T-helper 1 cell treated with Interleukin-12 subunit alpha and Interleukin-12 subunit beta and Interleukin-4 antibody, amounts not matched to agents 30 ng/mL and 1 ng/mL, for 36 hours (primary cell): ENCODE data around the gene TOP3A. TPM values are rescaled to one million over a fixed set of nuclear protein-coding genes. Genes with fewer than 3 reads are reported as not detected.
"Not testable (repeated sequence)": the region's sequence is repeated elsewhere in the genome, so short reads cannot be mapped to it uniquely, and the experiment has no call there.

Experiments
- intact Hi-C: fragments of 100-400 bp; cut with micrococcal nuclease; formaldehyde crosslinking; loops from one replicate; pipeline ENCODE4 v1.15.1; 2024
- total RNA-seq: library from RNA; stranded (reverse); gene quantifications from 2 replicates; pipeline ENCODE4 v1.2.3, GENCODE V29; 2022

The TOP3A gene
- 72.0 and 73.0 TPM in 2 replicates for total RNA-seq

DNA sequence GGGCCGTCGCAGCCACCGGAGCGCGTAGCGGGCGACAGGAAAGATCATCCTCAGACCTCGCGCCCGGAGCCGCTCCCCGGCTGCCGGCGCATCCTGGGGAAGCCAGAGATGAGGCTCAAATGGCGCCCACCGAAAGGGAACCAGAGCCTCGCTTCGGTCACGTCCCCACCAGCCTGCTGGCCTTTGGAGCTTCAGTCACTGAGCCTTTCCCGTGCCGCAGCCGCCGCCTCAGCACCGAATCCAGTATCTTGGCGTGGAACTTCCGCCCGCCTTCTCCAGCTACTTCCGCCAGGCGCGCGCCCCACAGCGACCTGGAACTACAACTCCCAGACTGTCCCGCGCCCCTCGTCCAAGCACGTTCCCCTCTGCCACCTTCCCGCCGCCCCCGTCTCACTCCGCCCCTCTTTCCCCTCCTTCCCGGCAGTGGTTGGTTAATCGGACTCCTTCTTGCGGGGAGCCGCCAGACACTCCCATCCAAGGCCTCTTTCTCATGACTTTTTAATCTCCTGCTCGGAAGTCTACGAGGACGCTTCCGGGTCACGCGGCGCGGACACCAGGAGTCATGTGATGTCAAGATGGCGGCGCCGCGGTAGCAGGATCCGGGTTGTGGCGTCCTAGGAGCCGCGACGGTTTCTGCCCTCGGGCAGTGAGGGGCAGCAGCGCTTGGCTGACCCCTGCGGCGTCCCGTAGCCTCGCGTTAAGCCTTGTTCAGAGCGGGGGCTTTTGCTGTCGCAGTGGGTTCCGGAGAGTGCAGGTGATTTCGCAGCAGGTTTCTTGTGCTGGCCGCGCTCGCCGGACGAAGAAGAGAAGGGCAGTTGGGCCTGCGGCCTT, at the start of gene TOP3A, which contains the start of gene SMCR8:
Gene TOP3A (minus strand): TSS at position 264 of the 831 bp plus-strand sequence. CDS start 216 bp downstream, at position 48.
Gene SMCR8 (plus strand): TSS at position 563 of the 831 bp plus-strand sequence. CDS start 497 bp downstream, outside the sequence.
- intact Hi-C loops = loop anchor here (1.0 to 2.0 kb wide), 7 partner anchors 48 to 276 kb away; partner anchors contain the start of genes ALKBH5, ATPAF2, DRG2 and GID4

GRCh38 chr17:18364166-18364565, 49.4 kb upstream of the TOP3A start:
- intact Hi-C loops = loop anchor here (5.0 kb wide), 1 partner anchor 48 kb away; no protein-coding TSS in a partner anchor

DNA sequence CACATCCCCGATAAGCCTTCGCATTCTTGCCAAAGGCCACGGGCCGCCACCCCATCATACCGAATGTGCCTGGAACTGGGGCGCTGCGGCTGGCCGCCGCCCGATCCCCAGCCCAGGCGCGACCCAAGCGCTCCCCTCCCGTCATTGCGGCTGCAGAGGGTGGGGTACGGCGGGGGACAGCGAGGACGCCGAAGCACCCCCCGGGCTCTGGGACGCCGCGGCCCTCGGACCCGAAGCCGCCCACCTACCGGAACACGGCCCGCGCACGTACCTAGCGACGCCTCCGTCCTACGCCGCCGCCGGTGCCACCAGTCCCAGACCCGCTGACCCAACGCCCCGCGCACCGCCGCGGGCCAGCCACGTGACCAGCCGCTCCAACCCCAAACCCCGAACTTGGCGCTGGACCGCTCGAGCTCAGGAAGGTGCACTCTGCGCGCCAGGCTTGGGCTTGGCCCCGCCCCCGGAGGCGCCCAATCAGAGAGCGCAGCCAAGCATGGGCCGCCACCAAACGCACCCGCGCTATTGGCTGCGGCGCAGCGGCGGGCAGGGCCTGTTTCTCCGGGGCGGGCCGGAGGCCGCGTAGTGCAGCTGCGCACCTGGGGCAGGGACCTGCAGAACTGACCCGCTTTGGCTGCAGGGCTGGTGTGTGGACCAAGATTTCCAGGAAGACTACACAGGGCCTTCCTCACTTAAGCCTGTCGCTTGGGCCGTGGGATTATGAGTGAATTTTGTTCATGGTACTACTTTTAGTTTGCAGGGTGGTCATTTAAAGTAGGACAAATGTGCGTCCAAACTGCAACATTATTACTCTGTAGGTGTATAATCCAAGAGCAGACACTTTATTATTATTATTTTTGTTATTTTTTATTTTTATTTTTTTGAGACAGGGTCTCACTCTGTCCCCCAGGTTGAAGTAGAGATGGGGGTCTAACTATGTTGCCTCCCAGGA, 48.6 kb upstream of the TOP3A start, which contains the start of gene SHMT1:
Gene SHMT1 (minus strand): TSS at position 450 of the 949 bp plus-strand sequence. CDS start 7,569 bp downstream, outside the sequence.
- intact Hi-C loops = loop anchor here (2.0 to 5.0 kb wide), 6 partner anchors 49 to 493 kb away; partner anchors contain the start of genes ALKBH5, LLGL1, MIEF2 and SMCR8

DNA sequence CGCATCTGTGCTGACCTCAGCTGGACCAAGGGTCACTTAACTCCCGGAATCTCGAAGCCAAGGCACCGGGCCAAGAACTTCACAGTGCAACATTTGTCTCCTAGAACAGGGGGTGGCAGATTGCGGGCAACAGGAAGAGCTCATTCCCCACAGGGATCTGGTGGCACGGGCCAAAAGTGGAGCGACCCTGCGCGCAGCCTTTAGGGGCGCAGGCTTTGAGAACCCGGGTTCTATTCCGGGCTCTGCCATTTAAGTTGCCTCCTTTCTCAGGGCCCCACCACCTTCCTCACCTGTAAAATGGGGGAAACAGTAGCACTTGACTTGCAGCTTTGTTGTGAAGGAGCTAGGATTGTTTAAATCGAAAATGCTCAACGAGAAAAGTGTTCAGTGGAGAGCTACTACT, 47.9 kb upstream of the TOP3A start:
- intact Hi-C loops = loop anchor here (2.0 to 5.0 kb wide), 6 partner anchors 48 to 494 kb away; partner anchors contain the start of genes ALKBH5, LLGL1, MIEF2 and SMCR8

- intact Hi-C loops = loop anchor here (2.0 to 5.0 kb wide), 6 partner anchors 47 to 495 kb away; partner anchors contain the start of genes ALKBH5, LLGL1, MIEF2 and SMCR8
Observed at GRCh38 chr17:18361837-18362697, 47.3 kb upstream of the TOP3A start.

DNA sequence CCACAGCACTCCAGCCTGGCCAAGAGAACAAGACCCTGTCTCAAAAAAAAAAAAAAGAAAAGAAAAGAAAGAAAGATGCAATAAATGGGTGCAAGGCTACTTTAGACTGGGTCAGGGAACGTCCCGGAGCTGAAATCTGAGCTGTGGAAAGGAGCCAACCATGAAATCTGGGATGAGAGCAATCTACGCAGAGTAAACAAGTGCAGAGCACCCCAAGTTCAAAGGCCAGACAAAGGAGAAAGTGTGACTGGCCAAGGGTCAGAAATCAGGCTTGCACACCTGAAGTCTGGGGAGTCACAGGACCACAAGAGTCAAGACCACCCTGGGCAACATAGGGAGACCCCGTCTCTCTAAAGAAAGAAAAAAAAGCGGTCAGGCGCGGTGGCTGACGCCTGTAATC, 45.7 kb upstream of the TOP3A start:
- intact Hi-C loops = loop anchor here (5.0 kb wide), 1 partner anchor 52 kb away; no protein-coding TSS in a partner anchor

- intact Hi-C loops = no loop called here
Observed at GRCh38 chr17:18356624-18357023, 41.8 kb upstream of the TOP3A start.

- intact Hi-C loops = no loop called here
Observed at GRCh38 chr17:18353541-18353940, 38.7 kb upstream of the TOP3A start.

- intact Hi-C loops = loop anchor here (10.0 kb wide), 1 partner anchor 59 kb away; no protein-coding TSS in a partner anchor
Observed at GRCh38 chr17:18344021-18344420, 29.2 kb upstream of the TOP3A start.

DNA sequence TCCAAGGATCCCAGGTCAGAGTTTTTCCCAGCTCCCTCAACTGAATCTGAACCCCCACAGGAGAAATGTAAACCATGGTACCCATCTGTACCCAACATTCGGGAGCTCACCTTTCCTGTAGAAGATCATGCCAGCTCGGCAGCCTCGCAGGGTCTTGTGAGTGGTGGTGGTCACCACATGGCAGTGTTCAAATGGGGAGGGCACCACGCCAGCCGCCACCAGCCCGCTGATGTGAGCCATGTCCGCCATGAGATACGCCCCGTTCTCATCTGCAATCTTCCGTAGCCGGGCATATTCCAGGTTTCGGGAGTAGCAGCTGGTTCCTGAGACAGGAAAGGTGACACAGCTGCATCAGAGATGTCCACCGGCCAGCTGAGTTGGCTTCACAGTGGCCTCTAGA, 25.1 kb upstream of the TOP3A start:
- intact Hi-C loops = loop anchor here (10.0 kb wide), 1 partner anchor 55 kb away; no protein-coding TSS in a partner anchor

GRCh38 chr17:18338158-18338557, 23.4 kb upstream of the TOP3A start:
- intact Hi-C loops = not testable (repeated sequence)

- intact Hi-C loops = no loop called here
Observed at GRCh38 chr17:18332909-18333489, 18.2 kb upstream of the TOP3A start.

DNA sequence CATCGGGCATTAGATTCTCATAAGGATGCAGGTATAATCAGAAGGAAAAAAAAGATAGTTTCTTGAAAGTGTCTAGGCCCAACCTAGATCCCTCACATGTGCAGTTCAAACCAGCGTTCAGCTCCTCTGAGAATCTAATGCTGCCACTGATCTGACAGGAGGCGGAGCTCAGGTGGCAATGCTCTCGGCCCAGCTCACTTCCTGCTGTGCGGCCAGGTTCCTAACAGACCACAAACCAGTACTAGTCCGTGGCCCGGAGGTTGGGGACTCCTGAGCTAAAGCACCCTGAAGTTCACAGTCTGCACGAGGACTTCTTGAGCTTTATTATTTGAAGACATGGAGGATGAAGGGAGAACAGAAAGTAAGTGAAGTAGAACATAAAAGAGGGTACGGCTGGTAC, 17.1 kb upstream of the TOP3A start:
- intact Hi-C loops = no loop called here

GRCh38 chr17:18328643-18329204, 13.9 kb upstream of the TOP3A start:
- intact Hi-C loops = no loop called here

DNA sequence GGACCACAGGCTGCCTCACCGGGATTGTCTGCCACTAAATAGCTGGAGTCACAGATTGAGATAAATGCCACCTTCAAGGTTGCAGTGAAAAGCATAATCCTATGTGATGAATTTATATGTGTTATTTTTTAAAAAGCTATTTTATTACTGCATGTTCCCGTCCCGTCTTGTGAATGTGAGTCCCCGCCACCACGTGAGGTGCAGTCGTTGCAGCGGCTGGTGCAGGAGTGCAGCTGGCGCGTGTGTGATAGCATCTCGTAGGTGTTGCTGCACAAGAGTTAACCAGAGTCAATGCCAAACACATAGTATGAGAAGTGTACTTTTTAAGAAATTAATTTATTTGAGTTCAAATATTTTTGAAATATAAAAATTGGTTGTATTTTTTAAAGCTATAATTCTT, 12.8 kb upstream of the TOP3A start:
- intact Hi-C loops = no loop called here

DNA sequence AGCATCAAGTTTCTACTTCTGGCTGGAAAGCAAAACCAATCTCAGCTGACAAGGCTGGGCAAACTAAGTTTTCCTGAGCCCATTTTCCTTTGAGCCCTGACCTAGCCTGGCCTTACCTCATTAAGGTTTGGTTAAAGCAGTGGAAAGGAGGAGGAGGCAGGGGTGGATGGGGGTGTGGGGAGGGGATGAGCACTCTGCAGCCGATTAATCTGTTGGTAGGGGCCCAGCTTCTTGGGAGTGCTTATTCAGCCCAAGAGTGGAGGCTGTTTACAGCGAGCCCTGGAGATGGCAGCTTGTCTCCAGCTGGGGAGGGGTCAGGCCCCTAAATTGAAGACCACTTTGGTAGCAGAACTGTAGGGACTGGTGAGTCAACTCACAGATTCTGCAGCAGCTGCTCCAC, 12.3 kb upstream of the TOP3A start:
- intact Hi-C loops = no loop called here

GRCh38 chr17:18326572-18326971, 11.8 kb upstream of the TOP3A start:
- intact Hi-C loops = no loop called here

DNA sequence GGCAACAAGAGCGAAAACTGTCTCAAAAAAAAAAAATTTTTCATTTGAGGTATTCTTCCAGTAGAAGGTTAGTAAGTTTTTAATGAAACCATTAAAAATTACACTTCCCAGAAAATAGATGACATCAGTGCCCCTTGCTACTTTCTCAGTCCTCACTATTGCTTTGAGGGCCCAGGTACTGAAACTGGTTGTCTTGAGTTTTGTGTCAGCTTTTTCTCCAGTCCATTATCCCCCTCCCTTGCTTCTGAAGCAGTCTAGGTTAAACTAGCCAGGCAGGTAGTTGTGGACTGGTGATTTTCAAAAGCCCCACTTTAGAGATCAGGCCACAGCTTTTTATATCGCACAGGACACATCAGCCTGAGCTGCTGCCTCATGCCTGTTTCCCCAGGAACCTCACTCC, 11.2 kb upstream of the TOP3A start:
- intact Hi-C loops = no loop called here
